GM15510 (cell line): ENCODE results near the gene PCLAF.

Experiments used
- POLR2A ChIP-seq: IDR thresholded peaks from 3 replicates; pipeline ENCODE4 v1.6.1; 2011; ENCODE audit warnings: borderline replicate concordance; ENCODE audit not compliant: insufficient read length; ENCODE audit errors: extremely low read depth

PCLAF gene

DNA sequence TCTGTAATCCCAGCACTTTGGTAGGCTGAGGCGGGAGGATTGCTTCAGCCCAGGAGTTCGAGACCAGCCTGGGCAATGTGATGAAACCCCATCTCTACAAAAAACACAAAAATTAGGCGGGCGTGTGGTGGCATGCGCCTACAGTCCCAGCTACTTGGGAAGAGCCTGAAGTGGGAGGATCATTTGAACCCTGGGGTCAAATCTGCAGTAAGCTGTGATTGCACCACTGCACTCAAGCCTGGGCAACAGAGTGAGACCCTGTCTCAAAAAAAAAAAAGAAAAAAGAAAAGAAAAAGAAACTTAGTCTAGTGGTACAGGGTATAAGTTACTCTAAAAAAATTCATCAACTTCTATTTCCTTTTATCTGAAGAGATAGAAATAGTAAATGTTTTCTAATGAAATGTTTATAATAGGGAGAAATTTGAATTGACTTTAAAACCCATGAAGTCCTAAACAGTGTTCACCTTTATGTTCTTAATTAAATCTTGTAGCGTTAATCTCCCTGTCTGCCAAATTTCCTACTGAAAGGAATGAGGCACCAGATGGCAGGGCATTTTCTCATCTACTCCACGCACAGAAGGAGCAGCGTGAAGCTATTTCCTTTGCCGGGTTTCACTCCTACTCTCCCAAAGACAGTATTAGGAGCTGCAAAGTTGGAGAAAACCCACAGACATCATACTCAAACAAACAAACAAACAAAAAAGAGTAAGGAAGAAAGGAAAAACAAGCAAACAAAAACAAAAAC is 1.9 kb downstream of the PCLAF start:
- no peak for TF ChIP-seq POLR2A

DNA sequence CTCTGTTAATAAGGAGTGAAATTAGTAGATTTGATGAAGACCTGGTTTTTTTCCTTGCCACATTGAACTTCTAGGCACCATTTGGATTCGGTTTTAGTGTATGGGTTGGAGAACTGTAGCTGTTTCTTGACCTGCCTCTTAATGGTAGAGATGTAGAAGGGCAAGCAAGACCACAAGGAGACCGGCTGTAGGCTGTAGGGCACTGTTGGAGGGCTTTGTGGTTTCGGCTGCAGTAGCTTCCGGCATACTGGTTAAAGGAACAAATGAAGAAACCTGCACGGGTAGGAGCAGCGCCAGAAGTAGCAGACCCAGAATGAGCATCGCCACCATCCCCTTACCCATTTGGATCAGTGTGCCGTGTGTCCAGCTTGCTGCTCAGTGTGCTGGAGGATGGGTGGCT is 7.9 kb downstream of the PCLAF start:
- TF ChIP-seq POLR2A: no peak

DNA sequence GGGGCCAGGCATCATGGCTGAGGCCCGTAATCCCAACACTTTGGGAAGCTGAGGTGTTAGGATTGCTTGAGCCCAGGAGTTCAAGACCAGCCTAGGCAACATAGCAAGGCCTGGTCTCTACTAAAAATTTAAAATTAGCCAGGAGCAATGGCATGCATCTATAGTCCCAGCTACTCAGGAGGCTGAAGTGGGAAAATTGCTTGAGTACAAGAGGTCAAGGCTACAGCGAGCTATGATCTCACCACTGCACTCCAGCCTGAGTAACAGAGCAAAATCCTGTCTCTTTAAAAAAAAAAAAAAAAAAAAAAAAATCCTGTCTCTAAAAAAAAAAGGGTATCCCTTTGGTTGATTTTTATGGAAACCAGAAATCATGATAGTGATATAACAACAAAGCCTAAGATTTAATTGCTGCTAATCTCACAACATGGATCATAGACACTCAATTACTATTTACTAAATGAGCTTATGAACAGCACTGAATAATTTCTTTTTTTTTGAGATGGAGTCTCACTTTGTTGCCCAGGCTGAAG is 12.1 kb downstream of the PCLAF start:
- TF ChIP-seq POLR2A: no peak

DNA sequence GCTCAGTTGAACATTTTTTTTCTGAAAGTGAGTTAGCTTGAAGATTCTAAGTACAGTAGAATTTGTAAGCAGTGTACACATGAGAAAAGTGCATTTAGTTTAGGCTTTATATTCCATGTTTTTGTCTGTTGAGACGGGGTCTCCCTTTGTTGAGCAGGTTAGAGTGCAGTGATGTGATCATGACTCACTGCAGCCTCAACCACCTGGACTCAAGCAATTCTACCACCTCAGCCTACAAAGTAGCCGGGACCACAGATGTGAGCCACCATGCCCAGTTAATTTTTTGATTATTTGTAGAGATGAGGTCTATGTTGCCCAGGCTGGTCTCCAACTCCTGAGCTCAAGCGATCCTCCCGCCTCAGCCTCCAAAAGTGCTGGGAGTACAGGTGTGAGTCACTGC is 20.0 kb downstream of the PCLAF start:
- TF ChIP-seq POLR2A: no peak

GRCh38 chr15:64356710-64357040 is 24.6 kb downstream of the PCLAF start:
- TF ChIP-seq POLR2A: no peak

DNA sequence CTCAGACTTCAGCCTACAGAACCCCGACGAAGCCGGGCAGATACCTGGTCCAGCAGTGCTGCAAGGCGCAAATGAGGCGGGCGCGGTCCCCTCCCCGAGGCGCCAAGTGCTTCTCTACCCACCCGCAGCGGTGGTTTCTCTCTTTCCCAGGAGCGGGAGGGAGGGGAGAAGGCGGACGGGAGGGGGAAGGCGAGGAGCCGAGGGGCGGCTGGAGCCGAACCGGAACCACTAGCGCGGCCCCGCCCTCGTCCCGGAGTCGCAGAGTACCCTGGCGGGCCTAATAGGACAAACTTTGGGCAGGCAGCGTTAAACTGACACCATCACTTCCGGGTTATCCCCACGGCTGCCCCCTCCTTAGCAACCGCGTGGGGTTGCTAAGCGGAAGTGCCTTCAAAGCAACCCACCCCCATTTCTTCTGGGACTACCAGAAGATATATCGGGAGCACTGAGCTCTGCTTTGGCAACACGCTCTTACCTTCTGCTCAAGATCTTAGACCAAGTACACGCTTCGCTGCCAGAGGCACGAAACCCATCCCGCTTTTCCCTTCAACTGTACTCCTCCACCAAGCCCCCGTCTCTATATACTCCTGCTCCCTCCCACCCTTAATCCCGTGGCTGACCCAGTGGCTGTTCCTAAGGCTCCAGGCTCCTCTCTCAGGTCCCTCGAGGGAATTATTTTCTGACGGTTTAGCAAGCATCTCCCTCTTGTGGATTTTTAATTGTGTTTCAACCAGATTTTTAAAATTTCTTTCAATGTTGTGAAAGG is 25.1 kb downstream of the PCLAF start, which contains the start of gene CSNK1G1:
Gene CSNK1G1 (minus strand): TSS at position 230 of the 766 bp plus-strand sequence. CDS start 55,674 bp downstream, outside the sequence.
- peak; percentile 43 for TF ChIP-seq POLR2A

GRCh38 chr15:64355348-64355943 is 25.8 kb downstream of the PCLAF start:
- no peak for TF ChIP-seq POLR2A

DNA sequence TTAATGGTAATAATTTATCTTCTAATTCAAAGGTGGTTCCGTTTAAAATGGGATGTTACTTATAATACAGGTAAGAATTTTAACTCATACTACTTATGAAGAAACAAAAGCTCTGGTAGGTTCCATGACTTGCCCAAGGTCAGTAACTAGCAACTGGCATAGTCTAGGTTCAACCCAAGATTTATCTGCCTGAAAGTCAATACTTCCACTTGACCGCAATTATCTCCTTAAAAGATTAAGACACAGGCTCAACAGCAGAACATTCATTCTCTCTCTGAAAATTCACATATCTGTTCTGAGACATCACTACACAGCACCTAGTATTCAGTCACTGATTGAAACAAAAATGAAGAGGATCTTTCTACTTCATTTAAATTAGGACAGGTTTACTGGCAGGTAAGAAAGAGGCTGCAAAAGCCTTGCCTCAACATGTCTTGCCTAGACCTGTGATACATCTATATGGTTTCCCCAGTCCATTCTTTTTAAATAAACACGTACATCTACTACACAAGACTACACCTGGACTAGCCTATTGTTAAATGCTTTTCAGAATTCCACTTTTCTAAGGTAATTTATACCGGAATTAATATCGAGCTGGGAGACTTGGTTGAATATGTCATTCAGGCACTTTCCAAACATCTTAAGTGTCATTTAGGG is 26.4 kb downstream of the PCLAF start:
- TF ChIP-seq POLR2A: no peak

DNA sequence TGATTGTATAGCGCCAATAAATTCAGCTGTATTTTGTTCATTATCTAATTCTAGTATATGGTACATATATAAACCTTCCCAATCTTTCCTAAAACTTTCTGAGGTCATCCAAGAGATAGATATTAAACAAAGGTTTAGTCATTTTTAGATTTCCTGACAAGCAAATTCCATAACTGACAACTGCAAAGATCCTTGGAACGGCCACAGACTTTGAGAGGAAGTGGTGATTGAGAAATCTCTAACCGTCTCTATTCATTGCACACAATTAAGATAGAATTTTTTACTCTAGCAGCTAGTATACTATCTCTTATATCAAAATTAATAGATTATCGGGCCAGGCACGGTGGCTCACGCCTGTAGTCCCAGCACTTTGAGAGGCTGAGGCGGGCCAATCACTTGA is 30.0 kb downstream of the PCLAF start:
- no peak for TF ChIP-seq POLR2A

- TF ChIP-seq POLR2A: no peak
Measured at GRCh38 chr15:64349375-64349774, 31.9 kb downstream of the PCLAF start.

DNA sequence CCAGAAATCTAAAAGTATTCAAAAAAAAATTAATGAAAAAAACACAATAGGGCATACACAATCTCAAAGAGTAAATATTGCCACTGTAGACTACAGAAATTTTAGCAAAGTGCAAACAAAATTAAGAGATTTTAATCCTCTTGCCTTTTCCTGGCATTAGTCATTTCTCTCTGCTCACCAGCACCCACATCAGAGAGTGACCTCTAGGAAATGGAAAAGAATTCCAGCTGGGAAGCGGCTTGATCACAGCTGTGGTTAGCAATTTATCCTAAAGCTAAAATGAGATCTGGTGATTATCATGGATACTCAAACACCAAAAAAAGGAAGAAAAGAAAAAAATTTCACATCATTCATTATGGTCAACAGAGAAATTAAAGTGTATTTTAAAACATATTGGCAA is 32.8 kb downstream of the PCLAF start:
- no peak for TF ChIP-seq POLR2A

GRCh38 chr15:64344651-64345294 is 36.5 kb downstream of the PCLAF start:
- TF ChIP-seq POLR2A: no peak

DNA sequence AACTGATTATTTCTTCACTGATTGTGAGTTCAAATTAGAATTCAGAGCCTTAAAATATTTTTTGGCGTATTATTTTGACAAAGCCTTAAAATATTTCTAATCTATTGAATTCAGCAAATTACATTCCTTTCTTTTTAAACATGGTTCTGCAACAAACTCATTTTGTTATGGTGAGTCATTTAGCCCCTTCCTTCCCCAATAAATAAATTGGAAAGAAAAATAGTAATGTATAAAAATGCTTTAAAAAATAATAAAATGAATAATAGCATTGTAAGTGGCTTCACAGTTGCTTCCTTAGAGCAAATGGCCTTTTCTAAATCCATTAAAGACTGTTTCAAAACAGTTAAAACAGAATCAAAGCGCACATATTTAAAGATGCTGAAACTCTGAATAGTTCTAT is 37.4 kb downstream of the PCLAF start:
- no peak for TF ChIP-seq POLR2A

DNA sequence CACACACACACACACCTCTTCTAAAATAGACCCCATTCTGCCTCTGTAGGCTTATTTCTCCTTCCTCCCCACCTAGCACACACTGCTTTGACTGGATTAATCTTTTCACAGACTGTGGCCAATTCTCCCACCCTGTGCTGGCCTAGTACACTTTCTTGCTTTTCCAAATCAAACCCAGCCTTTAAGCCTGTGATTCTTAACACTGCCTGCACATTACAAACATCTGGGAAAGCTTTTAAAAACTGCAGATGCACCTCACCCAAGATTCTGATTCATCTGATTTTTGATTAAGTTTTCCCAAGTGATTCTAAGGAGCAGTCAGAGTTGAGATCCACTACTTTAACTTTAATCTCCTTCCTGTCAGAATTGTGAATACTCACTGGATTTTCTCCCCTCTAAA is 38.0 kb downstream of the PCLAF start:
- TF ChIP-seq POLR2A: no peak

DNA sequence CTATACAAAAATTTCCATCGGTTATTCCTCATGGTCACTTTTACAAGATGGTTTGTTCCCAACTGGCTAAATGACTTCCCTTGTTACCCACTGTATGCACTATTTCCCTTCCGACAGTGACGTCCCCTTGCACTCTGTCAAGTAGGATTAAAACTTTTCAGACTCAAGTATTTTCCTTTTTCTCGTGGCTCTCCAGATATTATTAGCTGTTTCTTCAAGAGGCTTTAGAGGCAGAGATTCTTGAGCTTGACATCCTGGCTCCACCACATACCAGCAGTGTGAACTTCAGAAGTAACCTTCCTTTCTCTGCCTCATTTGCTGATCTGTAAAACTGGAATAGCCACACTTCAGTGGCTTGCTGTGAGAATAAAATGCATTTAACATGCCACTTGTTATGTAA is 39.3 kb downstream of the PCLAF start:
- TF ChIP-seq POLR2A: no peak

GRCh38 chr15:64340355-64340754 is 40.9 kb downstream of the PCLAF start:
- TF ChIP-seq POLR2A: no peak

- no peak for TF ChIP-seq POLR2A
Measured at GRCh38 chr15:64337761-64338160, 43.5 kb downstream of the PCLAF start.
